ENCODE results near the gene STOML2.

DNA sequence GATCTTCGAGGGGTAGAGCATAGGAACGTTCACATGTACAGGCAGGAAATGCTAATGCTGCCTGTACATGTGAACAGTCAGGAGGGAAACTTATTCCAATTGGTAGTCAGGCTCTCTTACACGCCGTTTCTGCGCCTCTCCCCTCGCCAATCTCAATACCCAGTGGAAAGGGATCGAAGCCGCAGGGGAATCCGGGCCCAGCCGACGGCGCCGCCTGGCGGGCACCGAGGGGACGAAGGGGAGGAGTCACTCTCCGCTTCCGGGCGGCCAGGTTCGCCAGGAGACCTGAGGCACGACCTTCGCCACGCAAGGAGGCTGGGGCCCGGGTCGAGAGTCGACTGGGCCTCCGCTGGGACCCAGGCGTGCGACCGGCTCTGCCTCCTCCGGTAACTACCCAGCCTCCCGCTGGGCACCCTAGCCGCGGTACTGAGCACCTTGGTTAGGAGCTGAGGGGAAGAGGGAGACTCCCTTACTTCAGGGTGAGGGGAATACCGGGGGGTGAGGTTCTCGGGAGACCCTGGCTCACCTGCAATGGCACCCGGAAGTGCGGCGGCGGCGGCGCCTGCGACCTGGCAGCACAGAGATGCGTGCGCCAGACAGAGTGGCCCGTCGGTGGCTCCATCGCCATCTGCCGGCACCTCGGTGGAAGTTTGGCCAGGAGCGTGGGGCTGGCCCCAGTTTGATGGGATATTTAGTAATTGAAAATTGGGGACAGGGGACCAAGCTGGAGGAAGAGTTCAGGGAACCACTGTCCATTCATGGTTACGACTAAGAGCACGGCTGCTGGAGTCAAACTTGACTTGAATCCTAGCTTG lies 6.7 kb downstream of the STOML2 start, which contains the start of gene PIGO:
- TF ChIP-seq, protein P1, sequence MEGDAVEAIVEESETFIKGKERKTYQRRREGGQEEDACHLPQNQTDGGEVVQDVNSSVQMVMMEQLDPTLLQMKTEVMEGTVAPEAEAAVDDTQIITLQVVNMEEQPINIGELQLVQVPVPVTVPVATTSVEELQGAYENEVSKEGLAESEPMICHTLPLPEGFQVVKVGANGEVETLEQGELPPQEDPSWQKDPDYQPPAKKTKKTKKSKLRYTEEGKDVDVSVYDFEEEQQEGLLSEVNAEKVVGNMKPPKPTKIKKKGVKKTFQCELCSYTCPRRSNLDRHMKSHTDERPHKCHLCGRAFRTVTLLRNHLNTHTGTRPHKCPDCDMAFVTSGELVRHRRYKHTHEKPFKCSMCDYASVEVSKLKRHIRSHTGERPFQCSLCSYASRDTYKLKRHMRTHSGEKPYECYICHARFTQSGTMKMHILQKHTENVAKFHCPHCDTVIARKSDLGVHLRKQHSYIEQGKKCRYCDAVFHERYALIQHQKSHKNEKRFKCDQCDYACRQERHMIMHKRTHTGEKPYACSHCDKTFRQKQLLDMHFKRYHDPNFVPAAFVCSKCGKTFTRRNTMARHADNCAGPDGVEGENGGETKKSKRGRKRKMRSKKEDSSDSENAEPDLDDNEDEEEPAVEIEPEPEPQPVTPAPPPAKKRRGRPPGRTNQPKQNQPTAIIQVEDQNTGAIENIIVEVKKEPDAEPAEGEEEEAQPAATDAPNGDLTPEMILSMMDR (IDR thresholded peaks at IDR 0.05) = peak; percentile 97
- TF ChIP-seq ZFX (IDR thresholded peaks at IDR 0.05; ENCODE audit: borderline replicate concordance) = no peak

All from 22Rv1 (cell line).